Measurements from ENCODE around the gene NLGN3.

DNA sequence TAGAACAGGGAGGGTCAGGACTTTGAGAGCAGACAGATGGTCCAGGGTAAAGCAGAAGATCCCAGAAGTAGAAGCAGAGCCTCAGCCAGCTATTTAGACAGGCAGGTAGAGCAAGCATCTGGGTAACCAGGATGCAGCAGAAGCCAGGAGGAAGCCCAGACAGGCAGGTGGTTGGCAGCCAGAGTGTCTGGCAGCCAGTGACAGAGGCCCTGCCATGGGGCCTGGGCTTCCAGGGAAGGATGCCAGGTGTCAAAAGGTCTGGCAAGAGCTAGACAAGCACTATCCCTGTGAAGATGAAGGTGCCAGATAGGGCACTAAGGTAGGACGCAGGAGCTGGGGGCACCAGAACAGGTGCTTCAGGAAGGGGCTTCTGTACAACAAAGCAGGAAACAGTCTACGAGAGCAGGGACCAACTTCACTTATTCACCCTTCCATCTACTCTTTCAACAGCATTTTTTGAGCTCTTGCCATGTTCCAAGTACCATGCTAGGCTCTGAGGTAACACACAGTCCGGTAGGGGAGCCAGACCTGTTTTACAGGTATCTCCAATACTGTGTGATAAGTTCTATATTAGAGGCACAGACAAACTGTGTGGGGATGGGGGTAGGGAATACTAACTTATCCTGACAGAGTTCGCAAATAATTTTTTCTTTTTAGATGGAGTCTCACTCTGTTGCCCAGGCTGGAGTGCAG, 40.3 kb downstream of the NLGN3 start:
- no peak for TF ChIP-seq POLR2A (IDR thresholded peaks at IDR 0.05)
- TF ChIP-seq EP300 (IDR thresholded peaks at IDR 0.05) = no peak
- TF ChIP-seq, protein P1, sequence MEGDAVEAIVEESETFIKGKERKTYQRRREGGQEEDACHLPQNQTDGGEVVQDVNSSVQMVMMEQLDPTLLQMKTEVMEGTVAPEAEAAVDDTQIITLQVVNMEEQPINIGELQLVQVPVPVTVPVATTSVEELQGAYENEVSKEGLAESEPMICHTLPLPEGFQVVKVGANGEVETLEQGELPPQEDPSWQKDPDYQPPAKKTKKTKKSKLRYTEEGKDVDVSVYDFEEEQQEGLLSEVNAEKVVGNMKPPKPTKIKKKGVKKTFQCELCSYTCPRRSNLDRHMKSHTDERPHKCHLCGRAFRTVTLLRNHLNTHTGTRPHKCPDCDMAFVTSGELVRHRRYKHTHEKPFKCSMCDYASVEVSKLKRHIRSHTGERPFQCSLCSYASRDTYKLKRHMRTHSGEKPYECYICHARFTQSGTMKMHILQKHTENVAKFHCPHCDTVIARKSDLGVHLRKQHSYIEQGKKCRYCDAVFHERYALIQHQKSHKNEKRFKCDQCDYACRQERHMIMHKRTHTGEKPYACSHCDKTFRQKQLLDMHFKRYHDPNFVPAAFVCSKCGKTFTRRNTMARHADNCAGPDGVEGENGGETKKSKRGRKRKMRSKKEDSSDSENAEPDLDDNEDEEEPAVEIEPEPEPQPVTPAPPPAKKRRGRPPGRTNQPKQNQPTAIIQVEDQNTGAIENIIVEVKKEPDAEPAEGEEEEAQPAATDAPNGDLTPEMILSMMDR (IDR thresholded peaks at IDR 0.05) = no peak
